HG03103 (cell line): Measurements from ENCODE around the gene C5orf52.
"Not testable (repeated sequence)": the region's sequence is repeated elsewhere in the genome, so short reads cannot be mapped to it uniquely, and the experiment has no call there.

Experiments
- ATAC-seq: cut with Tn5 transposase; IDR thresholded peaks from one replicate; pipeline ENCODE4 v1.9.1; 2021; ENCODE audit warnings: low read depth; ENCODE audit not compliant: unreplicated experiment

Gene C5orf52

GRCh38 chr5:157719245-157719644 lies 47.9 kb downstream of the C5orf52 start:
- no peak for ATAC-seq

GRCh38 chr5:157721159-157721558 lies 49.8 kb downstream of the C5orf52 start:
- ATAC-seq, result no peak

- not testable (repeated sequence) for ATAC-seq
These were observed 51.6 kb downstream of the C5orf52 start for GRCh38 chr5:157722895-157723294.

DNA sequence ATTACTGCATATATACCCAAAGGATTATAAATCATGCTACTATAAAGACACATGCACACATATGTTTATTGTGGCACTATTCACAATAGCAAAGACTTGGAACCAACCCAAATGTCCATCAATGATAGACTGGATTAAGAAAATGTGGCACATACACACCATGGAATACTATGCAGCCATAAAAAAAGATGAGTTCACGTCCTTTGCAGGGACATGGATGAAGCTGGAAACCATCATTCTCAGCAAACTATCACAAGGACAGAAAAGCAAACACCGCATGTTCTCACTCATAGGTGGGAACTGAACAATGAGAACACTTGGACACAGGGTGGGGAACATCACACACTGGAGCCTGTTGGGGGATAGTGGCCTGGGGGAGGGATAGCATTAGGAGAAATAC lies 55.3 kb downstream of the C5orf52 start:
- ATAC-seq, result not testable (repeated sequence)

- ATAC-seq, result not testable (repeated sequence)
These were observed 56.5 kb downstream of the C5orf52 start for GRCh38 chr5:157727858-157728257.
